GM12873 (cell line): ENCODE results near the gene CPA4.

ENCODE experiments used
- CTCF ChIP-seq: IDR thresholded peaks from 2 replicates; pipeline ENCODE4 v1.5.1; 2012; ENCODE audit warnings: low read depth, mild to moderate bottlenecking, moderate library complexity, low read length, control low read depth; ENCODE audit not compliant: insufficient read depth; ENCODE audit errors: missing control alignments

Gene CPA4

GRCh38 chr7:130292682-130293257 lies at the start of gene CPA4:
Gene CPA4, plus strand, starts transcription at chr7:130293161. Its CDS starts 20 bp downstream, at chr7:130293181.
- no peak for TF ChIP-seq CTCF

- no peak for TF ChIP-seq CTCF
These were observed 38.4 kb upstream of the CPA4 start for GRCh38 chr7:130254555-130254954.

- no peak for TF ChIP-seq CTCF
These were observed 36.3 kb upstream of the CPA4 start for GRCh38 chr7:130256704-130257103.

GRCh38 chr7:130258494-130259078 lies 34.4 kb upstream of the CPA4 start:
- TF ChIP-seq CTCF, result no peak

GRCh38 chr7:130262448-130262847 lies 30.5 kb upstream of the CPA4 start:
- no peak for TF ChIP-seq CTCF

- TF ChIP-seq CTCF, result no peak
These were observed 29.8 kb upstream of the CPA4 start for GRCh38 chr7:130263130-130263529.

- no peak for TF ChIP-seq CTCF
These were observed 26.6 kb upstream of the CPA4 start, which contains the start of gene CPA2 for GRCh38 chr7:130266258-130266960. Gene CPA2, plus strand, starts transcription at chr7:130266863. Its CDS starts 19 bp downstream, at chr7:130266882.
